Ascending aorta (tissue), 2 donors: ENCODE data around the gene DTYMK. TPM values are rescaled to one million over a fixed set of nuclear protein-coding genes. Genes with fewer than 3 reads are reported as not detected.

Source experiments
- DNase-seq, 2 donors: peaks; one replicate each; pipeline ENCODE4 v3.0.0-alpha.2; 2019; ENCODE audit warnings: low spot score in 2 of 2
- H3K27ac ChIP-seq, 2 donors: fragments of 200-600 bp; sonication (generic); one replicate each; pipeline ENCODE4 v1.5.1; 2016 to 2017; ENCODE audit warnings: mild to moderate bottlenecking in 1 of 2
- H3K27me3 ChIP-seq: fragments of 200-600 bp; sonication (generic); one replicate; pipeline ENCODE4 v1.5.1; 2017
- H3K36me3 ChIP-seq, 2 donors: fragments of 200-600 bp; sonication (generic); one replicate each; pipeline ENCODE4 v1.5.1; 2016
- H3K4me1 ChIP-seq, 2 donors: fragments of 200-600 bp; sonication (generic); one replicate each; pipeline ENCODE4 v1.5.1; 2016 to 2017; ENCODE audit warnings: mild to moderate bottlenecking in 1 of 2
- H3K4me3 ChIP-seq, 2 donors: fragments of 200-600 bp; sonication (generic); one replicate each; pipeline ENCODE4 v1.5.1; 2016 to 2017; ENCODE audit warnings: mild to moderate bottlenecking in 1 of 2
- H3K9me3 ChIP-seq, 2 donors: fragments of 200-600 bp; sonication (generic); one replicate each; pipeline ENCODE4 v1.5.1; 2016
- intact Hi-C: fragments of 100-400 bp; cut with DNase I; formaldehyde crosslinking; loops from one replicate; pipeline ENCODE4 v1.15.1; 2023
- total RNA-seq: library from RNA; depleted of rRNA; stranded (reverse); fragments of >200 nt; gene quantifications from one replicate; pipeline ENCODE4 v1.1.0, GENCODE V29; 2016
- TF ChIP-seq, protein P1 (sequence below), 3 experiments: fragments of 200-600 bp in 2 of 3; fragments of 450-650 bp in 1 of 3; sonication (generic) in 2 of 3; IDR thresholded peaks; one replicate each; pipeline ENCODE4 v1.5.1; 2016 to 2019; ENCODE audit warnings: antibody characterized with exemption in 3 of 3, mild to moderate bottlenecking in 1 of 3, moderate library complexity in 1 of 3

Gene DTYMK
- total RNA-seq, 1 donor from 2014 or later: 25.0 TPM

DNA sequence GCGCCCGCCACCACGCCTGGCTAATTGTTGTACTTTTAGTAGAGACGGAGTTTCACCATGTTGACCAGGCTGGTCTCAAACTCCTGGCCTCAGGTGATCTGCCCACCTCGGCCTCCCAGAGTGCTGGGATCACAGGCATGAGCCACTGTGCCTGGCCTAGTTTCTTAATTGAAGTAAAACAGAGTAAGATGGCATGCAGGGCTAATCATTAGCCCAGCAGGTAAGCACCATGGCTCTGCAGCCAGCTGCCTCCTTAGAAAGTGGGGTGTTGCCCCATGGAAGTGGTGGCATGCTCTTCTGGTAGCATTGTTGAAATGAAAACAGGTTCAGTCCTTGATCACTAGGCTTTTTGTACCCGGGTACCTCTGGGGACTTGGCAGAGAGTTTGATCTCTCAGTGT, 36.7 kb downstream of the DTYMK start:
- Histone ChIP-seq H3K27ac (no peak overlapping the region), H3K9me3 (no peaks in the 10 kb centered on the region), H3K4me1 (no peaks in the 10 kb centered on the region), H3K4me3 (no peak overlapping the region), H3K36me3 (peaks cover 31 to 45% of the 10 kb centered on the region in 2 donors), H3K27me3 (no peaks in the 10 kb centered on the region)
- no peak for DNase-seq
- TF ChIP-seq, protein P1, sequence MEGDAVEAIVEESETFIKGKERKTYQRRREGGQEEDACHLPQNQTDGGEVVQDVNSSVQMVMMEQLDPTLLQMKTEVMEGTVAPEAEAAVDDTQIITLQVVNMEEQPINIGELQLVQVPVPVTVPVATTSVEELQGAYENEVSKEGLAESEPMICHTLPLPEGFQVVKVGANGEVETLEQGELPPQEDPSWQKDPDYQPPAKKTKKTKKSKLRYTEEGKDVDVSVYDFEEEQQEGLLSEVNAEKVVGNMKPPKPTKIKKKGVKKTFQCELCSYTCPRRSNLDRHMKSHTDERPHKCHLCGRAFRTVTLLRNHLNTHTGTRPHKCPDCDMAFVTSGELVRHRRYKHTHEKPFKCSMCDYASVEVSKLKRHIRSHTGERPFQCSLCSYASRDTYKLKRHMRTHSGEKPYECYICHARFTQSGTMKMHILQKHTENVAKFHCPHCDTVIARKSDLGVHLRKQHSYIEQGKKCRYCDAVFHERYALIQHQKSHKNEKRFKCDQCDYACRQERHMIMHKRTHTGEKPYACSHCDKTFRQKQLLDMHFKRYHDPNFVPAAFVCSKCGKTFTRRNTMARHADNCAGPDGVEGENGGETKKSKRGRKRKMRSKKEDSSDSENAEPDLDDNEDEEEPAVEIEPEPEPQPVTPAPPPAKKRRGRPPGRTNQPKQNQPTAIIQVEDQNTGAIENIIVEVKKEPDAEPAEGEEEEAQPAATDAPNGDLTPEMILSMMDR (IDR thresholded peaks at IDR 0.05): no peak
- intact Hi-C loops: no loop called here

DNA sequence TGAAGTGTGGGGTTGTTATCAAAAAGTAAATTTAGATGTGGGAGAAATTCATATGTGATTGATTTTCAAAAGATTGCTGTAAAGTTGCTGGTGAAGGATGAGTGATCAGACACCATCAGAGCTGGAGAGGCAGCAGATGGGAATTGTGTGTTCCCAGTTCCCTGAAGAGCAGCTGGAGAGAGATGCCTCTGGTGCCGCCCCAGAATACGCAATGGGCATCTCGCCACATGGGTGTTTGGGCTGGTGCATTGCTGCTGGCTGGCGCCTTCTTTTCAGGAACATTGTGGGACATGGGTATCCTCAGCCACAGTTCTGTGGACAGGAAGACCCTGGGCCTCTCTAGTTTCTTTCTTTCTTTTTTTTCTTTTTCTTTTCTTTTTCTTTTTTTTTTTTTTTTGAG, 37.2 kb downstream of the DTYMK start:
- intact Hi-C loops: no loop called here
- Histone ChIP-seq H3K36me3 (peaks cover 26 to 41% of the 10 kb centered on the region in 2 donors), H3K27me3 (no peaks in the 10 kb centered on the region), H3K4me1 (no peaks in the 10 kb centered on the region), H3K27ac (no peak overlapping the region), H3K9me3 (no peaks in the 10 kb centered on the region), H3K4me3 (no peak overlapping the region)
- DNase-seq: no peak
- TF ChIP-seq, protein P1 (IDR thresholded peaks at IDR 0.05): no peak

DNA sequence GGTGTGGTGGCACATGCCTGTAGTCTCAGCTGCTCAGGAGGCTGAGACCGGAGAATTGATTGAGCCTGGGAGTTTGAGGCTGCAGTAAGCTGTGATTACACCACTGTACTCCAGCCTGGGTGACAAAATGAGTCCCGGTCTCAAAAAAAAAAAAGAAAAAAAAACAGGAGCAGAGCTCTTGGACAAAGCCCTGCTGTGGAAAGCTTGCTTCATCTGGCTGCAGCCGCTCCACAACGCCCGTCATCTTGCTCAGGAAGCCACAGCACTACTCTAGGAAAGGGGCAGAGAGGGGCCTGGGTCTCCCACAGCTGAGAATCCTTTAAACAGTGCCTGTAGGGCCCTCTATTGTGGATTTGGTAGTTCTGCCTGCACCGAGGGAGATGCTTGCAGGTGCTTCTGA, 38.2 kb downstream of the DTYMK start:
- intact Hi-C loops: no loop called here
- DNase-seq: no peak
- no peaks in the 10 kb centered on the region for H3K9me3 ChIP-seq
- H3K27me3 ChIP-seq: no peaks in the 10 kb centered on the region
- no peaks in the 10 kb centered on the region for H3K4me1 ChIP-seq
- no peak overlapping the region for H3K4me3 ChIP-seq
- TF ChIP-seq, protein P1 (IDR thresholded peaks at IDR 0.05): no peak
- peaks cover 18 to 35% of the 10 kb centered on the region in 2 donors for H3K36me3 ChIP-seq
- no peak overlapping the region for H3K27ac ChIP-seq

DNA sequence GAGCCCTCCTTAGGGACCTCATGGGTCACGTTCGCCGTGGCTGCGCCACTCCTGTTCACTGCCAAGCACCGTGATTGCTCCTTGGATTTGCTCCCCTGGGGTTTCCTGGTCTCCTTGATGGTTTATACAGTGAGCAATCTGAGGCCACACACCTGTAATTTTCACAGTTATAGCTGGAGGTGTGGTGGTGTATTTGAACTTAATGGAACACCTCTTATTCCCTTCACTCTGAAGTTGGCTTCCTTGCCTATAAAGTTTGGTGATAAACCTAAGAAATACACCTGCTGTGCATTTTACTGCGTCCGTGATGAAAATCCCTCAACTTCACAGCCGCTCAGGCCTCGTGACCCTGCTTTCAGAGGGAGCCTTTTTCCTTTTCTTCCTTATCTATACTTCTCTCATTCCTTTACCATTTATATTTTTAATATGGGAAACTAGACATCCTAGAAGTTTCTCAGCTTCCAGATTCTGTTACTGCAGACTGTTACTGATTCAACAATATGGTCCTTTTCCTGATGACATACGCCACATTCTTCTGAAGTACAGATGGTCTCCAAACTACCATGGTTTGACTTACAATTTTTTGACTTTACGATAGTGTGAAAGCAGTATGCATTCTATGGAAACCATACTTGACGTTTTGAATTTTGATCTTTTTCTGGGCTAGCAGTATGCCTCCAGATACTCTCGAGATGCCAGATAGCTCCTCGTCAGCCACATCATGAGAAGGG, 40.5 kb downstream of the DTYMK start:
- no peaks in the 10 kb centered on the region for H3K27me3 ChIP-seq
- no peaks in the 10 kb centered on the region for H3K9me3 ChIP-seq
- TF ChIP-seq, protein P1 (IDR thresholded peaks at IDR 0.05): no peak
- H3K4me1 ChIP-seq: no peaks in the 10 kb centered on the region
- peaks cover 0 to 12% of the 10 kb centered on the region in 2 donors for H3K36me3 ChIP-seq
- no peak overlapping the region for H3K27ac ChIP-seq
- no peak for DNase-seq
- no peak overlapping the region for H3K4me3 ChIP-seq
- intact Hi-C loops: no loop called here

DNA sequence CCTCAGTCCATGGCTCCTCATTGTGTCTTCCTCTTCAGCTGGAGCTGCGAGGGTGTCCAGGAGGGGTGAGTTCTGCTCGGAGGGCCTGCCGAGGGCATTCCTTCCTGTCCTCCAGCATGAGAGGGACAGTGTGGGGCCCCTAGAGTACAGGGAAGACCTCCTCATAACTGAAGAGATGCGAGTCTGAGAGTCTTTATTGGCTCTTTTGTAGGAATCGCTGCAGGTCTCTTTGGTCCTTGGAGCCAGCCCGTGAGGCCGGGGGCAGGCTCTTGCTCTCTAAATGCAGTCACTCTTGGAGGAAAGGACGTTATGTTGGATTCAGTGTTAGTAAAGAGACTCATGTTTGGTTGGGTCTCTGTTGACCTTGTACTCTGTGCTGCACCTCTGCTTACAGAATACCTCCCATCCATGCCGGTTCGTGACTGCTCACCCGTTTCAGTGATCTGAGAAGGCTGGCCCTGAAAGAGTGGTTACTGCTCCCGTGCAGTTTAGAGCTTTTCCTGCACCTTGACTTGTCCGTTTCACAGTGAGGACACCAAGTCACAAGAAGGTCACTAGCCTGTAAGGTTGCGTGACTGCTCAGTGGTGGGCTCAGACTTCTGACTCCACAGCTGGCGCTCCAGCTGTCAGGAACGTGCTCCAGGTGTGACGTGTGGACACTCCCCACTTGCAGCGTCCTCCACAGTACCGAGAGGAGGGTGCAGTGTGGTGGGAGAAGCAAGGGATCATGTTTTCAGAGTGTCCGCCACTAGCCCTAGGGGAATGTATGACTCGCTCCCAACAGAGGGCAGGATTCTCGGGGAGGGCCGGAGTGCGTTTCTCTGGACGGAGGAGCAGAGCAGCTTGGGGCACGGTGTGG, 41.3 kb downstream of the DTYMK start:
- Histone ChIP-seq H3K27me3 (no peaks in the 10 kb centered on the region), H3K9me3 (no peaks in the 10 kb centered on the region), H3K4me1 (peaks cover 0 to 6% of the 10 kb centered on the region in 2 donors), H3K27ac (no peak overlapping the region), H3K4me3 (no peak overlapping the region), H3K36me3 (peaks cover 0 to 12% of the 10 kb centered on the region in 2 donors)
- TF ChIP-seq, protein P1 (IDR thresholded peaks at IDR 0.05): no peak
- no peak for DNase-seq
- intact Hi-C loops: no loop called here
